Activated gamma-delta T cell treated with anti-CD3 and anti-CD28 coated beads, Interleukin-2, amount 50 U/mL, for 16 hours (primary cell): ENCODE measurements around the gene TCF20.

Source experiments
- DNase-seq: peaks from one replicate; pipeline ENCODE4 v3.0.0-alpha.2; 2020; ENCODE audit warnings: low read depth

The TCF20 gene

GRCh38 chr22:42282252-42282942, 11.9 kb upstream of the TCF20 start:
- DNase-seq: no peak

- DNase-seq: no peak
These were observed 11.3 kb upstream of the TCF20 start for GRCh38 chr22:42281706-42282251.

DNA sequence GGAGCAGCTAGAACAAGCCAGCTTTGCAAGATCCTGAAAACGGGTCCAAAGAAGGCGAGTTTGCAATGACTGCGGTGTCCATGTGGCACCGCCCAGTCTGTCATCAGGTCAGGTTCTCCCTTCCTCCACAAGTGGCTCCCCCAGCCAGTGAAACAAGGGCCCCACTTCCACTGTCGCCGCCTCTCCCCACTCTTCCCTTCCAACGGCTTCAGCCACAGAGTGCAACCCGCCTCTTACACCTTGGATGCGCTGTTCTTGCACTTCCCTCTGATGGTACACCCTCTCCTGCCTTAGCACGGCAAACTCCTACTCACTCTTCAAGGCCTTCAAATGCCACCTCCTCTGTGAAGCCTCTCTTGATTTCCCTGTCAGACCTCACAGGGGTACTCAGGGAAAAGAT, 10.8 kb upstream of the TCF20 start:
- no peak for DNase-seq

DNA sequence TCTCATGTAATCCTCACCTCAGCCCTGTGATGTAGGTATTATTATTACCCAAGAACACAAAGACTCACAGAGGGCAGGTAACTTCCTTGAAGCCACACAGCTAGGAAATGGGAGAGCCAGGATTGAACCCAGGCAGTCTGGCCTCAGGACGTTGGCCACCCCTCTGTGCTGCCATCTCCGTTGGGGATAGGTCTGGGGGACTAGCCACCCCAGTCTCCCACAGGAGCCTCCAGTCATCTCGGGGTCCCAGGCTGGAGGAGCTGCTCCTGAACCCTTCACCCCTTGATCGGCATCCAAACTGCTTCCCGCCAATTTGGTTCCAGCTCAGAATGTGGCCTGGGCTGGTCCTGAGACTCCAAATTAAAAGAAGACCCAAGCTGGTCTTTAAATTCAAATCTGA, 10.4 kb upstream of the TCF20 start:
- DNase-seq: no peak

DNA sequence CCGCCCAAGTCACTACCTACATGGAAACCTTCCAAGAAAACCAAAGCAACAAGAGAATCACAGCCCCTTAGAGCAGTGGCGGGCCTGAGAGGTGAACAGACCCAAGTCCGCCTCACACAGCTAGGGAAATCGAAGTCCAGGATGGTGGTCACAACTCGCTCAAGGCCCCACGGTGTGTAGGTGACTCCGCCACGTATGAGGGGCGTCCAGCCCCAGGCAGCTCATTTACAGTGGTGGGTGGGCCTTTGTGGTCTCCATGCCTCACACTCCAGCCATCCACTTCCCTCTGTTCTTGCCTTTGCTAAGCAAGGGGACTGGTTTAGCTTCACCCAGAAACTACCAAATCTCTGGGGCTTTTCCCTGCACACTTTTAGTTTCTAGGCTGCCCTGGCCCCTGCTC, 9.7 kb upstream of the TCF20 start:
- DNase-seq: no peak

DNA sequence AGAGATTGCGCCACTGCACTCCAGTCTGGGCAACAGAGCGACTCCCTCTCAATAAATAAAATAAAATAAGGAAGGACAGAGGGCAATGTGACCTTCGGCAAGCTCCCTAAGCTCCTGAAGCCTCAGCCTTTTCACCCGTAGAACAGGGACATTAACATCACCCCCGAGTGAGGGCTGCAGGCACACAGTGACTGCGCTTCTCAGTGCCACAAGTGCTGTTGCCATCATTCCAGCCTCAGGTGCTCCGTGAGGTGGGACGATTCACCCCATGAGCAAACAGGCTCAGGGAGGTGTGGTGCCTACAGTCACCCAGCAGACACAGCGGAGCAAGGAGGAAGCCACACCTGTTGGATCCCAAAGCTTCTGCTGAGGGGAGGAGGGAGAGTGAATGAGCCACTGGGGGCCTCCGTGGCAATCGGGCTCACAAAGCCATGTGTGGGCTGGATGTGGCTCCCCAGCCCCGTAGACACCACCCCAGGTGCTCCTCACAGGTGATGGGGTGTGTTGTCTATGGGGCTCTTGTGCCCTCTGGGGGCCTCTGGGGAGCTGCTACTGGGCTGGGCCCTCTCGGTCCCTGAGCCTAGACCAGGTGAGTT, 9.1 kb upstream of the TCF20 start:
- DNase-seq: no peak

DNA sequence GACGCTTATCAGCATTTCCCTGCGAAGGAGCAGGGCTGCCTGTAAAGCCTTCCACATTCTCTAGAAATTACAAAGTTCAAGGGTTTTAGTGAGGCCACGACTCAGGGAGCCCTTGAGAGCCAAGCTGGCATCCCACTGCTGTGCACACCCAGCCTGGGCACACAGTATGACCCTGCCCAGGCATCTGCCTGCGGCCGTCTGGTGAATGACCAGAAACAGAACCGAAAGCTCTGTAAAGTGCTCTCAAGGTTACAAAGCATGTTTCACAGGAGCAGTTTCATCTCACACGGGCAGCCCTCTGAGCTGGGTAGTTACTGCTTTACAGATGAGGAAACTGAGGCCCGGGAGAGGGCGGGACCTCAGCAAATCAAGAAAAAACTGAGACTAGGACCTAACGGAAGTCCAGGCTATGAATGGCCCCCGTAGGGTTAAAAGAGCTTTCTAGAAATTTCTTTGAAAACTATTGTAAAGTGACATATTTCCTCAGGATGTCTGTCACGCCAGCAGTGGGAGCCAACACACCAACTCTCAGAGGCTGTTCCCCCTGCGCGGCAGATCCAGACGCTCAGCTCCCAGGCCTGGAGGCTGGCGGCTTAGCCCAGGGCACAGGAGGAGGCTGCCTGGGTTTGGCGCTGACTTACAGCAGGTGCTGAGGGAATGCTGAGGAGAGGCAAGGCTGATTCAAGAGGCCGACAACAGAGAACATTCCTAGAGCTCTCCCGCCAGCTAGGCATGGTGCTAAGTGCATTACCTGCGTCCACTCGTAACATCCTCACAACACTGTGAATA, 7.7 kb upstream of the TCF20 start:
- DNase-seq: no peak

GRCh38 chr22:42277232-42277753, 6.8 kb upstream of the TCF20 start:
- DNase-seq: no peak

- DNase-seq: no peak
These were observed 5.5 kb upstream of the TCF20 start for GRCh38 chr22:42275970-42276369.

DNA sequence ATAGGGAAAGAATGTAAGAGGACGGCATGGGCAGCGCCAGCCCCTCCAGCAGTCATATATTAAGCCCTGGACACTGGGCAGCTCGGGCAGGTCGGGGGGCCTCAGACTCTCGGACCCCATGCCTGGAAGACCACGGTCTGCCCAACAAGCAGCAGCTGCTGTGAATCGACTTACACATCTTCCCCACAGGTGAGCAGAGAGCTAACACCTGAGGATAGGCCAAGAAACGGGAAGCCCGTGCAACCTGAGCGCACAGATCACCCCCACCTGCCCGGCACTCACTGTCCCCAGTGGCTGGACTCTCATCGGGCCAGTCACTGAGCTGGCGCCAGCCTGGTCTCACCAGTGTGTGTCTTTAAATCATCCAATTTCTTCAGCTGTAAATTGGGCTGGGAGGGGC, 4.7 kb upstream of the TCF20 start:
- DNase-seq: no peak

DNA sequence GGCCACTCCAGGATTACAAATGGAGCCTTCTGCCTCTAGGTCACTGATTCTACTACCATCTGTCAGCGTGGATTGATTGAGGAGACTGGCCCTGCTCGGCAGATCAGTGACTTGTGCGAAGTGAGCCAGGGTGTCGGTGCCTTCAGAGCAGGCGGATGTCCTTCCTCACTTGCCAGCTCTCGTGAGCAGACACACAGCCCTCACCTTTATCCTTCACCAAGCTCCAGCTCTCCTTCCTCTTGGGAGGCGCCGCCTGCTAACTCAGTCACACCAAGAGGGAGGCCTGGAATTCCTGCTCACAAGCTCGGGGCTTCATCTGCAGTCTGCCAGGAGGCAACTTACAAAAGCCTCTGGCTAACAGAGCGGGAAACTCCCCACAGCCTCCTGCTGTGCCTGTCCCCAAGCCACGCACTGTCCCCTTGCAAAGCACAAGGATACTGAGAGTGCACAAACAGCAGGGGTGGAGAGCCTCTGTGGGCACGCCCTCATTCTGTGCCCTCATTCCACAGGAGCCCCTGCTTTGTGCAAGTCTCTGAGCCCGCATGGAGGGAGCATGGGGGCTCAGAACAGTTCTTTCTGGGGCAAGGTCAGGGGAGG, 3.5 kb upstream of the TCF20 start:
- no peak for DNase-seq

GRCh38 chr22:42272431-42272999, 2.1 kb upstream of the TCF20 start:
- no peak for DNase-seq

- no peak for DNase-seq
These were observed 1.5 kb upstream of the TCF20 start for GRCh38 chr22:42271906-42272305.

- no peak for DNase-seq
These were observed 849 bp upstream of the TCF20 start for GRCh38 chr22:42271191-42271813.

DNA sequence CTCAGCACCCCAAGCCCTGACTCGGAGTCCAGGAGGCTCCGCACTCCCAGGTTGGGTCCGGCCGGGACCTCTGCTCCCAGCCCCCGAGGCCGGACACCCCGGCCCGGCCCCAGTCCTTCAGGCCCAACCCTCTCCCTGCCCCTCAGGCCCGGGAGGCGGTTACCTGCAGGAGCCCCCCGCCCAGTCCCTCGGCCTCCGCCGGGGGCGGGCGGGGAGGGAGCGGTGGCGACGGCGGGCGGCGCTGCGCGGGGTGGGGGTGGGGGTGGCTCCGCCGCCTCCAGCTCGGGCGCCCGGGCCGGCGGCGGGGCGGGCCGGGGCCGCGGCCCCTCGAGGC, 310 bp downstream of the TCF20 start:
- DNase-seq: peak; percentile 6

GRCh38 chr22:42269432-42270175, 849 bp downstream of the TCF20 start:
- peak; percentile 56 for DNase-seq

- no peak for DNase-seq
These were observed 1.5 kb downstream of the TCF20 start for GRCh38 chr22:42268852-42269410.

DNA sequence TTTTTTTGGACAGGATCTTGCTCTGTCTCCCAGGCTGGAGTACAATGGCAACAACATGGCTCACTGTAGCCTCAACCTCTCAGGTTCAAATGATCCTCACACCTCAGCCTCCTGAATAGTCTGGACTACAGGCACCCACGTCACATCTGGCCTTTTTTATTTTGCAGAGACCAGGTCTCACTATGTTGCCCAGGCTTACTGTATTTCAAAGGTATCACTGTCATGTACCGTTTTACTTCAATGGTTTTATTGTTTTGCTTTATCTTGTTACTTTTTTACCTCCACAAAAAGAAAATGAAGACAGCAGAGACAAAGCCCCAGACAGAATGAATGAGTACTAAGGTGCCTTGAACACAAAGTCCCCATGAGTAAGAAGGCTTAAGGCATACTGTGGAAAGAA, 5.1 kb downstream of the TCF20 start:
- DNase-seq: no peak

DNA sequence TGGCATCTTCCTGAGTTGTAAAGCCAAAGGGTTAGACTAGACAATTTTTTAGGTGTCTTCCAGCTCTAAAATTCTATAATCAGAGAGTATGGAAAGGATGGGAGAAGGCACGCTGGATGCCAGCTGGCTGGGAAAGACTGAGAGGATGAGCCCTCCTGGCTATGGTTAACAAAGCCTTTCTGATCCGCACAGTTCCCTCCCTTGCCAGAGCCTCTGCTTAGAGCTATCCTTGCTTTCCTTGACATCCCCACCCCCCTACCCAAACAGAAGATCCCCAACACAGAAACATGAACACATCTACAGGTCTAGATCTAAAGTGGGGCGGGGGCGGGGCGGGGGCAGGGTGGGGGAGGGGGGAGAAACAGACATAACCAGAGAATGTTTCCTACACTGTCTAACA, 6.5 kb downstream of the TCF20 start:
- no peak for DNase-seq

- no peak for DNase-seq
These were observed 7.5 kb downstream of the TCF20 start for GRCh38 chr22:42262964-42263363.

DNA sequence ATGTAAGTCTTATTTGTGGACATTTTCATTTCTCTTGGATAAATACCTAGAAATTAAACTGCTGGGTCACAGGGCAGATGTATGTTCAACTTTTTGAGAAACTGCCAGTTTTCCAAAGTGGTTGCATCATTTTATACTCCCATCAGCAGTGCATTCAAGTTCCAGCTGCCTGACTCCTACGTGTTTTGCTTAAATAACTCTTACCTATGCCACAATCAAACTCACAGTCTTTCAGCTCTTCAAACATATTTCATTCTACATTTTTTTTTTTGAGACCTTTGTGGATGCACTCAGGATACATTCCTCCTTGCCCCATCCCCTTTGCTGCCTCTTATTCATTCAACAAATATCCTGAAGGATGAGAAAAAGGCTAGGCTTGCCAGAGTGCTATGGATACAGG, 9.2 kb downstream of the TCF20 start:
- DNase-seq: no peak
